IPS-NIHi7 (cell line): ENCODE measurements around the gene CDH16.
A peak's percentile ranks its signal among the peaks of the same experiment; 100 is the strongest.

Experiments
- DNase-seq: peaks from one replicate; pipeline ENCODE4 v3.0.0; 2012; ENCODE audit warnings: mixed read lengths; ENCODE audit errors: extremely low spot score

CDH16 gene

GRCh38 chr16:66895999-66896398 lies 22.7 kb downstream of the CDH16 start:
- no peak for DNase-seq

- DNase-seq: no peak
Measured at GRCh38 chr16:66895689-66895979, 23.1 kb downstream of the CDH16 start.

DNA sequence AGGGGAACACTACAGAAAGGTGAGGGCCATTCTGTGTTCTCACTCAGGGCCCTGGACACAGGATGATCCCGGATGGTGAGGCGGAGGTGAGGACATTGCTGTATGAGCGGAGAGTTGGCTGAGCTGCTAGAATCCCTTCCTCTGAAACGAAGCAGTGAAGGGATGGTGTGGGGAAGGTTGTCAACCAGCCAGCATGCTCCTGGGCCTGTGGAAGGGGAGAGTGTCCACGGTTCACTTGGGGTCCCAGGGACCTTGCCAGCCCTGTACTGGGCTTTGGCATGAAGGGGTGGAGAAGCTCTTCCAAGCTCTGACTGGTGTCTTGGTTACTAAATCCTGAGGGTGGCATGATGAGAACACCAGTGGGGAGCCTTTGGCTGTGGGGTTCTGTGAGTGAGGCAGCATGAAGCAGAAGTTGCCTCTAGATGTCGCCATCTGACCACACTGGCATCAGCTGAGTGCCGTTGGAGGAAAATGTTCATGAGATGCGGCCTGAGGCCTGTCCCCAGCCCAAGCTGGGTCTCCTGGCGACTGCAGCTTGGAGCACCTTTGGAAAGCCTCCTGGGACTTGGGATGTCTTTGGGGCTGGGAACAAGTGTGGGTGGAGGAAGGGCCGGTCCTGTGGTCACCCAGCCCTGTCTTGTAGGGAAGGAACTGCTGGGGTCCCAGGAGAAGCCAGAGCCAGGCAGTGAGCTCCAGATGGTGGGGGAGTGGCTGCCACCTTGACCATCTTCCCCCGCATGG lies 23.6 kb downstream of the CDH16 start:
- DNase-seq: peak; percentile 76

- DNase-seq: no peak
Measured at GRCh38 chr16:66894055-66894454, 24.6 kb downstream of the CDH16 start.

- DNase-seq: no peak
Measured at GRCh38 chr16:66891797-66892196, 26.9 kb downstream of the CDH16 start.

GRCh38 chr16:66891360-66891759 lies 27.3 kb downstream of the CDH16 start:
- DNase-seq: no peak

GRCh38 chr16:66890799-66891198 lies 27.9 kb downstream of the CDH16 start:
- DNase-seq: no peak

DNA sequence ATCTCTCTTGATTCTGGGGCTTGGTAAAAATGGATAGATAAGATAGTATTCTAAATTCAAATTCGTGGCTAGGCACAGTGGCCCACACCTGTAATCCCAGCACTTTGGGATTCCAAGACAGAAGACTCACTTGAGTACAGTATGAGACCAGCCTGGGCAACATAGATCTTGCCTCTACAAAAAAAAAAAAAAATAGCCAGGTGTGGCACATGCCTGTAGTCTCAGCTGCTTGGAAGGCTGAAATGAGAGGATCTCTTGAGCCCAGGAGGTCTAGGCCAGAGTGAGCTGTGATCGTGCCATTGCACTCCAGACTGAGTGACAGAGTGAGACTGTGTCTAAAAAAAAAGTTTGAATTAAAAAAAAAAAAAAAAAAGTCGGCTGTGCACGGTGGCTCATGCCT lies 29.1 kb downstream of the CDH16 start:
- no peak for DNase-seq

- no peak for DNase-seq
Measured at GRCh38 chr16:66888647-66889615, 29.8 kb downstream of the CDH16 start.

DNA sequence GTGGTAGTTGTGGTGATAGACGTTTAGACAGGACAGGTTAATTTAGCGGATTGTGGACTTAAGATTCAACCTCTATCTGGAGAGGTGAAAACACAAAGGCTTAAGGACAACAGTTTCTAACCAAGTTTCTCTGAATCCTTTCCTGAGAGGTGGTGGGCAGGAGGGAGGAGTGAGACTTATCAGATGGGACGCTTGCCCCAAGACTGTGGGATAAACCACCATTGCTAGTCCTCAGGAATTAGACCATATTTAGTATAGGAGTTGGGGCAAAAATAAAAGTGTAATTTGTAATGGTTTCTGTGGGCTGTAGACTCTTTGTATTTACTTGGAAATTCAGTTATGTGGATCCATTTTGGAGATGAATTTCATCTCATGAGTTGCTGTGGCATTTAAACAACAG lies 31.8 kb downstream of the CDH16 start:
- no peak for DNase-seq

DNA sequence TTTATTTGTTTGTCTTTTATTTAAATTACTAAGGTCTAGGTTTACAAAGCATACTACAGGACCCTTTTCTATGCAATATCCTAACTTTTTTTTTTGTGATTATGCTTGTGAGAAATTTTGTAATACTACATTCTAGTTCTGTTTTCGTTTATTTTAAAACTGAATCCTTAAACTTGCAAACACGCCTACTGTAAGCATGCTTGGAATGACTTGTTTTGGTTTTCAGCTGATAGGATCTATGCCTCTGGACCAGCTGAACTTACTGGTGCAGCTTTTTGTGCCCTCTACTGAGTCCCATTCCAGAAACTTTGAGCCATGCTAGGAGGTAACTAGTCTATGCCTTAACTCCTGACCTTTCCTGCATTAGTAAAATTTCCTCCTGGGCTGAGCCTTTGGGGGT lies 32.4 kb downstream of the CDH16 start:
- DNase-seq: no peak

DNA sequence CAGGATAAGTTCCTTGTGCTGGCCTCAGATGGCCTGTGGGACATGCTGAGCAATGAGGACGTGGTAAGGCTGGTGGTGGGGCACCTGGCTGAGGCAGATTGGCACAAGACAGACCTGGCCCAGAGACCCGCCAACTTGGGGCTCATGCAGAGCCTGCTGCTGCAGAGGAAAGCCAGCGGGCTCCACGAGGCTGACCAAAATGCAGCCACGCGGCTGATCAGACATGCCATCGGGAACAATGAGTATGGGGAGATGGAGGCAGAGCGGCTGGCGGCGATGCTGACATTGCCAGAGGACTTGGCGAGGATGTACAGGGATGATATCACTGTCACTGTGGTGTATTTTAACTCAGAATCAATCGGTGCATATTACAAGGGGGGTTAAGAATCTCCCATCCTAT lies 33.2 kb downstream of the CDH16 start:
- no peak for DNase-seq

GRCh38 chr16:66882702-66883101 lies 36.0 kb downstream of the CDH16 start:
- DNase-seq: no peak

DNA sequence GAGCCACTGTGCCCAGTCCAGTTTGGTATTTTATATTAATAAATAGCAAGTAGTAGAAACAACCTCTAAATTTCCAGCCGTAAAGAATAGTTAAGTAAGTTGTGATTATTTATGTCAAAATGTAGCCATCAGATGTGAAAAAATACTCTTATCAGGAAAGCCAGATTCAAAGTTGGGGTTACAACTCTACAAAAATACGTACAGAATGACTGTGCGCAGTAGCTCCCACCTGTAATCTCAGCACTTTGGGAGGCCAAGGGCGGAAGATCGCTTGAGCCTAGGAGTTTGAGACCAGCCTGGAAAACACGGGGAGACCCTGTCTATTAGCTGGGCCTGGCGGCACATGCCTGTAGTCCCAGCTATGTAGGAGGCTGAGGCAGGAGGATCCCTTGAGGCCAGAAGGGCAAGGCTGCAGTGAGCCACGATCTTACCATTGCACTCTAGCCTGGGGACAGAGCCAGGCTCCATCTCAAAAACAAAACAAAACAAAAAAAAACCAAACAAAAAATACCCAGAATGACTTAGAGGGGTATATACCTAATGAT lies 36.6 kb downstream of the CDH16 start:
- DNase-seq: no peak

DNA sequence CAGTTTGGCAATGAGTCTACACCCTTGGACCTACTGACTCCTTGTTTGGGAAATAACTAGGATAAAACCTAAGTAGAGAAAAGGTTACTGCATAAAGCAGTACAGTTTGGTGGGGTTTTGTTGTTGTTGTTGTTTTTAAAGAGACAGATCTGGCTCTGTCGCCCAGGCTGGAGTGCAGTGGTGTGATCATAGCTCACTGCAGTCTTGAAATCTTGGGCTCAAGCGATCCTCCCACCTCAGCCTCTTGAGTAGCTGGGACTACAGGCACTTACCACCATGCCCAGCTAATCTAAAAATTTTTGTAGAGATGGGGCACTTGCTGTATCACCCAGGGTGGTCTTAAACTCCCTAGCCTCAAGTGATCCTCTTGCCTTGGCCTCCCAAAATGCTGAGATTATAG lies 37.1 kb downstream of the CDH16 start:
- DNase-seq: no peak

GRCh38 chr16:66881014-66881417 lies 37.7 kb downstream of the CDH16 start:
- no peak for DNase-seq

GRCh38 chr16:66880288-66881013 lies 38.2 kb downstream of the CDH16 start, which contains the start of gene PDP2:
PDP2 (plus strand) TSS chr16:66880515; CDS start chr16:66884285, 3,770 bp downstream.
- DNase-seq: peak; percentile 97

DNA sequence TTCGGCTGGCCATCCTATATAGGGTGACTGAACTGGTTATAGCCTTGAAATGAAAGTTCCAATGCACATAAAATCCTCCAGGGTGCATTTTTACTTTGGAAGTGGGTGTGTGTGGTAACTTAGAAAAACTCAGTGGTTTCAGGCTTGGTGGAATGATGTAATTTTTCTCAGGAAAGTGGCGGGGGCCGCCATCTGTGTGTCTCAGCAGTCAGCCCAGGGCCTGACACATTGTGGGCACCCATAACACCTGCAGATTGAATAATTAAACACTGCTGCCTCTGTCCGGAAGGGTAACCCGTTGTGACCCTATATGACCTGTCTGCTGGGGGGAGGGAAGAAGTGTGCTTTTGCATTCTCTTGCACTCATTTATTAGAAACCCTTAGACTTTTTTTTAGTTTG lies 40.6 kb downstream of the CDH16 start:
- no peak for DNase-seq

DNA sequence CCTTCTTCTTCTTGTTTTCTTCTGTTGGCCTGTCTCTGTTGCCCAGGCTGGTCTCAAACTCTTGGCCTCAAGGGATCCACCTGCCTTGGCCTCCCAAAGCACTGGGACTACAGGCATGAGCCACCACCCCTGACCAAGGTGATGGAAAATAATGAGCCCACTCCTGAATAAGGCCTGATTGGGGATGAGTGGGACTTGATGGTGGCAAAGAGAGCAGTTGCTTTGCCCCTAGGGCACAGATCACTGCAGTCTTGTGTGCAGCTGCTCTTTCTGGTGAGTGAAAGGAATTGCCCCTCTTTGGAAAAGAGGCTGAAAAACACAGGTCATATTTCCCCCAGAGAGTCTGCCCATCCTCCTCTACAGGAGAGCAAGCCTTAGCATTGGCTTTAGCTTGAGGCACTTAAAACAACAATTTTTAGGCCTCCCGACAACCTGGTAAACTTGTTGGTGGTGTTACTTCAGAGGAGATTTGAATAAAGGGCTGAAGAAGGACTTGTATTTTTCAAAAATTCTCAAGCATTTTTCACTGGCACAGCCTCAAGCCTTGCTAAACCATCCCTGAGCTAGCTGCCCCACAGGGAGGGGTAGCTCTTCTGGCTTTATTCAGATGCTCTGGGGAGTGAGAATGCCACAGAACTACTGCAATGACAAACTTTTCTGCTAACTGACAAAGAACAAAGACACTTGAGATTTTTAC lies 44.5 kb downstream of the CDH16 start:
- DNase-seq: no peak

DNA sequence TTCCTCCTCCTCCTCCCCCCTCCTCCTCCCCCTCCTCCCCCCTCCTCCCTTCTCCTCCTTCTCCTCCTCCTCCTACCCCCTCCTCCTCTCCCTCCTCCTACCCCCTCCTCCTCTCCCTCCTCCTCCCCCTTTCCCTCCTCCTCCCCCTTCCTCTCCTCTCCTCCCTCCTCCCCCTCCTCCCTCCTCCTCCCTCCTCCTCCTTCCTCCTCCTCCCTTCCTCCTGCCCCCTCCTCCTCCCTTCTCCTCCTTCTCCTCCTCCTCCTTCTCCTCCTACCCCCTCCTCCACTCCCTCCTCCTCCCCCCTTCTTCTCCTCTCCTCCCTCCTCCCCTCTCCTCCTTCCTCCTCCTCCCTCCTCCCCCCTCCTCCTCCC lies 45.0 kb downstream of the CDH16 start:
- no peak for DNase-seq

GRCh38 chr16:66872943-66873684 lies 45.6 kb downstream of the CDH16 start:
- DNase-seq: peak; percentile 90
